NT2/D1 (cell line): ENCODE data around the gene TSPAN33.

Experiments used
- DNase-seq: peaks from one replicate; pipeline ENCODE4 v3.0.0-alpha.2; 2011; ENCODE audit warnings: low read depth, low spot score
- H3K27me3 ChIP-seq: 2 replicates; pipeline ENCODE4 v1.6.0; 2011; ENCODE audit warnings: mild to moderate bottlenecking; ENCODE audit not compliant: insufficient read length, insufficient read depth
- H3K36me3 ChIP-seq: 2 replicates; pipeline ENCODE4 v1.6.1; 2011; ENCODE audit warnings: mild to moderate bottlenecking, low read length, mixed read lengths; ENCODE audit not compliant: insufficient read depth, insufficient read length
- H3K4me1 ChIP-seq: 2 replicates; pipeline ENCODE4 v1.5.1; 2011; ENCODE audit not compliant: insufficient read depth, insufficient read length
- H3K4me3 ChIP-seq: 2 replicates; pipeline ENCODE4 v1.5.1; 2011; ENCODE audit warnings: low read depth; ENCODE audit not compliant: insufficient read length
- H3K9ac ChIP-seq: 2 replicates; pipeline ENCODE4 v1.6.0; 2011; ENCODE audit warnings: low read depth; ENCODE audit not compliant: insufficient read length
- H3K9me3 ChIP-seq: 2 replicates; pipeline ENCODE4 v1.5.1; 2011; ENCODE audit warnings: mild to moderate bottlenecking, low read length; ENCODE audit not compliant: insufficient read depth
- SUZ12 ChIP-seq: IDR thresholded peaks from 2 replicates; pipeline ENCODE4 v1.6.1; 2011; ENCODE audit not compliant: insufficient read length, insufficient read depth; ENCODE audit errors: extremely low read depth
- YY1 ChIP-seq: IDR thresholded peaks from 2 replicates; pipeline ENCODE4 v1.6.1; 2011; ENCODE audit not compliant: insufficient read length, insufficient read depth
- ZNF274 ChIP-seq: IDR thresholded peaks from 2 replicates; pipeline ENCODE4 v1.6.1; 2011; ENCODE audit warnings: mild to moderate bottlenecking, low read depth, low read length

TSPAN33 gene

GRCh38 chr7:129159539-129159938 is 15.0 kb downstream of the TSPAN33 start:
- no peak for DNase-seq
- no peak overlapping the region for H3K9ac ChIP-seq
- no peak overlapping the region for H3K4me3 ChIP-seq
- TF ChIP-seq ZNF274 = no peak
- TF ChIP-seq YY1 = no peak
- TF ChIP-seq SUZ12 = no peak
- no peaks in the 10 kb centered on the region for H3K9me3 ChIP-seq
- H3K27me3 ChIP-seq = no peaks in the 10 kb centered on the region
- H3K36me3 ChIP-seq = no peaks in the 10 kb centered on the region
- H3K4me1 ChIP-seq = no peaks in the 10 kb centered on the region

GRCh38 chr7:129160161-129160905 is 15.8 kb downstream of the TSPAN33 start:
- no peak overlapping the region for H3K4me3 ChIP-seq
- TF ChIP-seq SUZ12 (no peak), ZNF274 (no peak), YY1 (no peak)
- H3K4me1 ChIP-seq = no peaks in the 10 kb centered on the region
- DNase-seq = no peak
- no peaks in the 10 kb centered on the region for H3K9me3 ChIP-seq
- H3K36me3 ChIP-seq = no peaks in the 10 kb centered on the region
- H3K9ac ChIP-seq = no peak overlapping the region
- no peaks in the 10 kb centered on the region for H3K27me3 ChIP-seq

- no peaks in the 10 kb centered on the region for H3K9me3 ChIP-seq
- H3K27me3 ChIP-seq = no peaks in the 10 kb centered on the region
- TF ChIP-seq YY1 (no peak), ZNF274 (no peak), SUZ12 (no peak)
- no peak for DNase-seq
- H3K9ac ChIP-seq = no peak overlapping the region
- no peaks in the 10 kb centered on the region for H3K36me3 ChIP-seq
- H3K4me1 ChIP-seq = no peaks in the 10 kb centered on the region
- no peak overlapping the region for H3K4me3 ChIP-seq
Observed at GRCh38 chr7:129161524-129162225, 17.2 kb downstream of the TSPAN33 start.

DNA sequence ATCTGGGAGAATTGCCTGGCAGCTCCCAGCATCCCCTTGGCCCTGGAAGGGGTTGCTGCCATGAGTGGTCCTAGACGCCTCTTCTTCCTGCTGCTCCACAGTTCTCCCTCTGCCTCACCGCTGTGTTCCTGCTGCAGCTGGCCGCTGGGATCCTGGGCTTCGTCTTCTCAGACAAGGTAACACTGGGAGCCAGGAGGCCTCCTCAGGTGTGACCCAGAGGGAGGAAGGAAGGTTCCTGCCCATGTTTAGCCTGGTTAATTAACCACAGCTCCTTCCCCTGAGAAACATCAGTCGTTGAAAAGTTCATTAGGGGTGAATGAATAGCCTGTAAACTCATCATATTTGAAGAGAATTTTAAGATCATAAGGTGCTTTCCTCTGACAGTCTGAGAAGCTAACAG is 18.2 kb downstream of the TSPAN33 start:
- H3K36me3 ChIP-seq = no peaks in the 10 kb centered on the region
- no peaks in the 10 kb centered on the region for H3K9me3 ChIP-seq
- no peaks in the 10 kb centered on the region for H3K27me3 ChIP-seq
- no peak for DNase-seq
- H3K4me3 ChIP-seq = no peak overlapping the region
- no peak overlapping the region for H3K9ac ChIP-seq
- no peaks in the 10 kb centered on the region for H3K4me1 ChIP-seq
- TF ChIP-seq SUZ12 (no peak), YY1 (no peak), ZNF274 (no peak)

- Histone ChIP-seq H3K9me3 (no peaks in the 10 kb centered on the region), H3K27me3 (no peaks in the 10 kb centered on the region), H3K36me3 (no peaks in the 10 kb centered on the region), H3K9ac (no peak overlapping the region), H3K4me1 (no peaks in the 10 kb centered on the region), H3K4me3 (no peak overlapping the region)
- no peak for DNase-seq
- TF ChIP-seq ZNF274 = no peak
- no peak for TF ChIP-seq YY1
- no peak for TF ChIP-seq SUZ12
Observed at GRCh38 chr7:129163875-129164544, 19.5 kb downstream of the TSPAN33 start.

- DNase-seq = no peak
- Histone ChIP-seq H3K36me3 (no peaks in the 10 kb centered on the region), H3K9me3 (no peaks in the 10 kb centered on the region), H3K4me1 (no peaks in the 10 kb centered on the region), H3K27me3 (no peaks in the 10 kb centered on the region), H3K9ac (no peak overlapping the region), H3K4me3 (no peak overlapping the region)
- TF ChIP-seq SUZ12 (no peak), ZNF274 (no peak), YY1 (no peak)
Observed at GRCh38 chr7:129166745-129167144, 22.2 kb downstream of the TSPAN33 start.

- no peaks in the 10 kb centered on the region for H3K9me3 ChIP-seq
- DNase-seq = no peak
- H3K36me3 ChIP-seq = no peaks in the 10 kb centered on the region
- H3K4me1 ChIP-seq = no peaks in the 10 kb centered on the region
- H3K4me3 ChIP-seq = no peak overlapping the region
- no peaks in the 10 kb centered on the region for H3K27me3 ChIP-seq
- TF ChIP-seq ZNF274 = no peak
- TF ChIP-seq YY1 = no peak
- no peak for TF ChIP-seq SUZ12
- no peak overlapping the region for H3K9ac ChIP-seq
Observed at GRCh38 chr7:129167817-129168216, 23.3 kb downstream of the TSPAN33 start.
